GM12878 (cell line): ENCODE data around the gene OR10J5. TPM values are rescaled to one million over a fixed set of nuclear protein-coding genes. Genes with fewer than 3 reads are reported as not detected.

ENCODE experiments used
- ATAC-seq: fragments of 200-7000 bp; cut with Tn5 transposase; 3 replicates; pipeline ENCODE4 v1.9.1; 2020; ENCODE audit warnings: mild to moderate bottlenecking, moderate library complexity
- BruUV-seq: library from RNA; stranded (reverse); fragments of 400-500 nt; replicated peaks from 2 replicates; lab custom pipeline; 2021; lab: Mats Ljungman, UMichigan
- CTCF ChIA-PET: fragments of 300-600 bp; sonication (Branson Sonifier 250); formaldehyde crosslinking; extraction: SDS; loops from one replicate; lab custom pipeline; 2021; ENCODE audit warnings: inconsistent platforms; lab: Yijun Ruan, JAX
- POLR2A ChIA-PET: fragments of 350-600 bp; formaldehyde crosslinking; extraction: SDS; loops from one replicate; lab custom pipeline; 2021; ENCODE audit warnings: inconsistent platforms; lab: Charles Lee
- RAD21 ChIA-PET: fragments of 300-600 bp; sonication (Branson Sonifier 250); formaldehyde crosslinking; loops from one replicate; lab custom pipeline; 2023; ENCODE audit warnings: antibody characterized with exemption; ENCODE audit not compliant: unreplicated experiment; lab: Charles Lee
- SMC1A ChIA-PET: fragments of 300-600 bp; sonication (Branson Sonifier 250); formaldehyde crosslinking; loops from one replicate; lab custom pipeline; 2023; ENCODE audit not compliant: unreplicated experiment, uncharacterized antibody; lab: Charles Lee
- DNase-seq: peaks from one replicate; pipeline ENCODE4 v3.0.0-alpha.2; 2011; ENCODE audit warnings: low read depth, low spot score
- FAIRE-seq: peaks from 3 replicates; lab custom pipeline; 2011; peaks lifted over from hg19 to GRCh38; lab: Jason Lieb, UNC
- H2AFZ ChIP-seq: 2 replicates; pipeline ENCODE4 v1.6.0; 2011; ENCODE audit warnings: low read depth, low read length, control low read depth; ENCODE audit not compliant: control insufficient read depth
- H3K27ac ChIP-seq: 2 replicates; pipeline ENCODE4 v1.5.1; 2011; ENCODE audit warnings: control low read depth; ENCODE audit not compliant: control insufficient read depth, insufficient read depth
- H3K27me3 ChIP-seq, 2 experiments: replicated peaks in 1 of 2; 2 replicates each; pipeline versions ENCODE4 v1.6.0 to v1.6.1; 2011; ENCODE audit warnings: low read length in 1 of 2; ENCODE audit not compliant: control insufficient read depth in 2 of 2, insufficient read depth in 2 of 2
- H3K36me3 ChIP-seq, 2 experiments: 2 replicates each; pipeline ENCODE4 v1.5.1; 2011; ENCODE audit warnings: low read length in 1 of 2; ENCODE audit not compliant: control insufficient read depth in 2 of 2, insufficient read depth in 2 of 2
- H3K4me1 ChIP-seq: 2 replicates; pipeline ENCODE4 v1.6.1; 2011; ENCODE audit warnings: mild to moderate bottlenecking, low read length, moderate library complexity, mixed read lengths; ENCODE audit not compliant: control insufficient read depth, insufficient read depth
- H3K4me2 ChIP-seq: 2 replicates; pipeline ENCODE4 v1.6.0; 2011; ENCODE audit warnings: control low read depth; ENCODE audit not compliant: control insufficient read depth, insufficient read depth
- H3K4me3 ChIP-seq: fragments of 200-600 bp; sonication (generic); 2 replicates; pipeline ENCODE4 v1.5.1; 2016
- H3K79me2 ChIP-seq: 2 replicates; pipeline ENCODE4 v1.6.0; 2011; ENCODE audit warnings: low read length; ENCODE audit not compliant: control insufficient read depth, insufficient read depth
- H3K9ac ChIP-seq: 2 replicates; pipeline ENCODE4 v1.8.0; 2011; ENCODE audit warnings: low read length, control low read depth, mixed read lengths; ENCODE audit not compliant: control insufficient read depth, insufficient read depth
- H3K9me3 ChIP-seq: replicated peaks from 3 replicates; pipeline ENCODE4 v1.5.1; 2011; ENCODE audit warnings: mild to moderate bottlenecking, low read length; ENCODE audit not compliant: control insufficient read depth, insufficient read depth
- H4K20me1 ChIP-seq: 2 replicates; pipeline ENCODE4 v1.6.0; 2011; ENCODE audit not compliant: control insufficient read depth, insufficient read depth
- EGR1 ChIP-seq, 2 experiments: IDR thresholded peaks; 1 replicate in 1 of 2; 2 replicates in 1 of 2; pipeline ENCODE4 v1.6.1; 2011 to 2012; ENCODE audit warnings: low read depth in 2 of 2, low read length in 2 of 2, borderline replicate concordance in 1 of 2, mild to moderate bottlenecking in 1 of 2, moderate library complexity in 1 of 2
- MXI1 ChIP-seq: fragments of 150-350 bp; IDR thresholded peaks from 2 replicates; pipeline ENCODE4 v1.6.1; 2011; ENCODE audit warnings: low read depth, mild to moderate bottlenecking, inconsistent platforms, low read length, improper control_type of control experiment
- NR2C2 ChIP-seq: IDR thresholded peaks from 2 replicates; pipeline ENCODE4 v1.6.1; 2011; ENCODE audit warnings: borderline replicate concordance, low read depth; ENCODE audit not compliant: control insufficient read depth, insufficient read length
- POLR2AphosphoS2 ChIP-seq: IDR thresholded peaks from 2 replicates; pipeline ENCODE4 v1.6.1; 2011; ENCODE audit warnings: low read depth, mild to moderate bottlenecking, low read length, improper control_type of control experiment, moderate library complexity
- SUPT20H ChIP-seq: IDR thresholded peaks from 2 replicates; pipeline ENCODE4 v1.6.1; 2011; ENCODE audit warnings: low read depth, mild to moderate bottlenecking, low read length, moderate library complexity, borderline replicate concordance; ENCODE audit not compliant: control insufficient read depth
- ZNF207 ChIP-seq: fragments of 450-650 bp; IDR thresholded peaks from 2 replicates; pipeline ENCODE4 v1.6.1; 2014; ENCODE audit warnings: antibody characterized with exemption, mild to moderate bottlenecking, borderline replicate concordance
- ZNF24 ChIP-seq: fragments of 450-650 bp; IDR thresholded peaks from 2 replicates; pipeline ENCODE4 v1.6.1; 2017; ENCODE audit warnings: antibody characterized with exemption, mild to moderate bottlenecking
- WGBS: methylation state at CpG from one replicate; pipeline ENCODE4 v1.1.6; 2016; ENCODE audit warnings: low lambda C conversion rate; ENCODE audit not compliant: insufficient replicate concordance, insufficient coverage; ENCODE audit errors: missing lambda C conversion rate; 5-methylcytosine and 5-hydroxymethylcytosine counted together
- in situ Hi-C: fragments of 300-500 bp; cut with MboI; formaldehyde crosslinking; loops from 9 replicates; pipeline ENCODE4 v1.14.3; 2018; ENCODE audit warnings: mixed read lengths
- intact Hi-C: fragments of 100-400 bp; cut with micrococcal nuclease; formaldehyde crosslinking; loops from one replicate; pipeline ENCODE4 v1.14.2; 2022; ENCODE audit not compliant: unreplicated experiment
- polyA plus RNA-seq, 11 experiments: library from polyadenylated mRNA; depleted of rRNA in 4 of 11; unstranded in 6 of 11; stranded (reverse) in 5 of 11; fragments of >200 nt; fragmentation: Nextera tagmentation in 4 of 11; fragmentation: Illumina TruSeq in 1 of 11; extraction: Ambion mirVana in 4 of 11; extraction: Trizol in 1 of 11; gene quantifications; 1 replicate in 1 of 11; 2 replicates in 10 of 11; pipeline versions ENCODE4 v1.2.1 to v1.2.3, GENCODE V29; 2011 to 2016; ENCODE audit warnings: inconsistent platforms in 2 of 11, missing spikeins in 2 of 11, low read depth in 1 of 11
- total RNA-seq, 4 experiments: library from RNA; depleted of rRNA in 3 of 4; stranded (reverse); fragments of >200 nt in 3 of 4; fragmentation: Illumina TruSeq in 1 of 4; extraction: Trizol in 1 of 4; gene quantifications; 2 replicates each; pipeline versions ENCODE4 v1.2.1 to v1.2.3, GENCODE V29; 2013 to 2021
- TF ChIP-seq, protein P1 (sequence below): fragments of 450-650 bp; IDR thresholded peaks from 2 replicates; pipeline ENCODE4 v1.6.1; 2016; ENCODE audit warnings: mild to moderate bottlenecking

Gene OR10J5
- total and polyA plus RNA-seq, 10 of the 15 experiments (the other 5 are each of a cell fraction or from before 2014, with no cell fraction given): not detected

DNA sequence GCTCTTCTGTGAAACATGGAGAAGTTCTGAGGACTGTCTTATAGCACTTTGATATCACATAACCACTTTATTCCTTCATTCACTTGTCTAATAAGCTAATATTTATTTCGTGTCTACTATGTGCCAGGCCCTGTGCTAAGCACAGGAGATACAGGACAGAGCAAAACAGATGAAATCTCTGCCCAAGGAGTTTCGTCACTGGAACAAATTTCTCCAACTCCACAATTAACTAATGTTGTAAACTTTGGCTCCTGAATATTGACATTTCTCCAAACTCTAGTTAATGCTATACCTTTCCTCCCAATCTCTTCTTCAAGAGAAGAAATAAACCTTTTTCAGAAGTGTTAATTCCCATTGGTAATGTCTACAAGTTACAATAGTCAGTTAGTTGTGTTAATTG is 24.8 kb upstream of the OR10J5 start:
- Histone ChIP-seq H4K20me1 (no peaks in the 10 kb centered on the region), H3K4me3 (no peak overlapping the region), H3K36me3 (no peaks in the 10 kb centered on the region), H3K4me2 (no peak overlapping the region), H3K4me1 (no peaks in the 10 kb centered on the region), H3K79me2 (no peaks in the 10 kb centered on the region), H3K27ac (no peak overlapping the region), H3K27me3 (no peaks in the 10 kb centered on the region), H2AFZ (no peak overlapping the region), H3K9me3 (no peaks in the 10 kb centered on the region), H3K9ac (no peak overlapping the region)
- intact Hi-C loops: no loop called here
- POLR2A ChIA-PET: no interaction called here
- DNase-seq (no peak), ATAC-seq (no peak), FAIRE-seq (no peak)
- SMC1A ChIA-PET: no interaction called here
- CTCF ChIA-PET: no interaction called here
- RAD21 ChIA-PET: no interaction called here
- in situ Hi-C loops: no loop called here
- no peak for TF ChIP-seq EGR1 (IDR thresholded peaks at IDR 0.05; ENCODE audit: borderline replicate concordance in 1 of 2, low read depth in 2 of 2, low read length in 2 of 2)
- TF ChIP-seq POLR2AphosphoS2: no peak
- TF ChIP-seq, protein P1, sequence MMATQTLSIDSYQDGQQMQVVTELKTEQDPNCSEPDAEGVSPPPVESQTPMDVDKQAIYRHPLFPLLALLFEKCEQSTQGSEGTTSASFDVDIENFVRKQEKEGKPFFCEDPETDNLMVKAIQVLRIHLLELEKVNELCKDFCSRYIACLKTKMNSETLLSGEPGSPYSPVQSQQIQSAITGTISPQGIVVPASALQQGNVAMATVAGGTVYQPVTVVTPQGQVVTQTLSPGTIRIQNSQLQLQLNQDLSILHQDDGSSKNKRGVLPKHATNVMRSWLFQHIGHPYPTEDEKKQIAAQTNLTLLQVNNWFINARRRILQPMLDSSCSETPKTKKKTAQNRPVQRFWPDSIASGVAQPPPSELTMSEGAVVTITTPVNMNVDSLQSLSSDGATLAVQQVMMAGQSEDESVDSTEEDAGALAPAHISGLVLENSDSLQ: no peak
- no peak for TF ChIP-seq NR2C2
- no peak for TF ChIP-seq ZNF24
- TF ChIP-seq SUPT20H: no peak
- TF ChIP-seq ZNF207: no peak
- TF ChIP-seq MXI1: no peak
- 0% methylated on average over 2 of the region's 2 CpGs for WGBS
- no TSS peak for BruUV-seq
